Activated T-helper 2 cell treated with anti-CD3 and anti-CD28 coated beads, Interferon-gamma antibody, Interleukin-2, Interleukin-4, amounts not matched to agents 10 μg/mL and 5 μg/mL and 100 μg/mL, durations not matched to agents 14 hours and 24 hours and 36 hours (primary cell): ENCODE data around the gene SF3B6. TPM values are rescaled to one million over a fixed set of nuclear protein-coding genes. Genes with fewer than 3 reads are reported as not detected.
"Not testable (repeated sequence)": the region's sequence is repeated elsewhere in the genome, so short reads cannot be mapped to it uniquely, and the experiment has no call there.

Experiments used
- DNase-seq: peaks from one replicate; pipeline ENCODE4 v3.0.0; 2021; ENCODE audit warnings: low spot score
- H3K27ac Mint-ChIP-seq: one replicate; pipeline ENCODE4 v1.8.0; 2021; ENCODE audit warnings: mixed read lengths
- H3K27me3 Mint-ChIP-seq: one replicate; pipeline ENCODE4 v1.8.0; 2021; ENCODE audit warnings: low read depth, mixed read lengths
- H3K36me3 Mint-ChIP-seq: one replicate; pipeline ENCODE4 v1.8.0; 2021; ENCODE audit warnings: low read depth, mixed read lengths
- H3K4me1 Mint-ChIP-seq: one replicate; pipeline ENCODE4 v1.8.0; 2021; ENCODE audit warnings: low read depth, mixed read lengths
- H3K4me3 Mint-ChIP-seq: one replicate; pipeline ENCODE4 v1.8.0; 2021; ENCODE audit warnings: low read depth, mild to moderate bottlenecking, moderate library complexity, mixed read lengths
- H3K9me3 Mint-ChIP-seq: one replicate; pipeline ENCODE4 v1.8.0; 2021; ENCODE audit warnings: mixed read lengths
- intact Hi-C: fragments of 100-400 bp; cut with micrococcal nuclease; formaldehyde crosslinking; loops from one replicate; pipeline ENCODE4 v1.15.1; 2023
- total RNA-seq: library from RNA; stranded (reverse); gene quantifications from 2 replicates; pipeline ENCODE4 v1.2.3, GENCODE V29; 2022

SF3B6 gene
- total RNA-seq: 137 and 143 TPM in 2 replicates

- H3K27ac Mint-ChIP-seq: peak within 1 kb of the TSS; percentile 97
- intact Hi-C loops: loop anchor here (1.0 kb wide), 3 partner anchors 8 to 149 kb away; partner anchors contain the start of genes ATAD2B, TP53I3 and WDCP
- peak; percentile 98 for DNase-seq
- H3K27me3 Mint-ChIP-seq: no peaks in the 10 kb centered on the region
- peak within 1 kb of the TSS; percentile 97 for H3K4me3 Mint-ChIP-seq
- H3K9me3 Mint-ChIP-seq: no peaks in the 10 kb centered on the region
- H3K4me1 Mint-ChIP-seq: peaks cover 31% of the 10 kb centered on the region
- H3K36me3 Mint-ChIP-seq: peaks cover 22% of the 10 kb centered on the region
Observed at GRCh38 chr2:24075915-24076848, at the start of gene SF3B6. SF3B6 (minus strand) TSS chr2:24076326; CDS start chr2:24076229, 97 bp downstream.

- DNase-seq: no peak
- intact Hi-C loops: loop anchor here (5.0 kb wide), 1 partner anchor 238 kb away; the partner anchor contains the start of gene ITSN2
- Mint-ChIP-seq H3K36me3 (no peaks in the 10 kb centered on the region), H3K9me3 (no peaks in the 10 kb centered on the region), H3K27ac (peak overlapping the region; percentile 56), H3K4me3 (peak overlapping the region; percentile 76), H3K4me1 (peaks cover 14% of the 10 kb centered on the region), H3K27me3 (peaks cover 1% of the 10 kb centered on the region)
Observed at GRCh38 chr2:24123922-24124580, 47.9 kb upstream of the SF3B6 start.

DNA sequence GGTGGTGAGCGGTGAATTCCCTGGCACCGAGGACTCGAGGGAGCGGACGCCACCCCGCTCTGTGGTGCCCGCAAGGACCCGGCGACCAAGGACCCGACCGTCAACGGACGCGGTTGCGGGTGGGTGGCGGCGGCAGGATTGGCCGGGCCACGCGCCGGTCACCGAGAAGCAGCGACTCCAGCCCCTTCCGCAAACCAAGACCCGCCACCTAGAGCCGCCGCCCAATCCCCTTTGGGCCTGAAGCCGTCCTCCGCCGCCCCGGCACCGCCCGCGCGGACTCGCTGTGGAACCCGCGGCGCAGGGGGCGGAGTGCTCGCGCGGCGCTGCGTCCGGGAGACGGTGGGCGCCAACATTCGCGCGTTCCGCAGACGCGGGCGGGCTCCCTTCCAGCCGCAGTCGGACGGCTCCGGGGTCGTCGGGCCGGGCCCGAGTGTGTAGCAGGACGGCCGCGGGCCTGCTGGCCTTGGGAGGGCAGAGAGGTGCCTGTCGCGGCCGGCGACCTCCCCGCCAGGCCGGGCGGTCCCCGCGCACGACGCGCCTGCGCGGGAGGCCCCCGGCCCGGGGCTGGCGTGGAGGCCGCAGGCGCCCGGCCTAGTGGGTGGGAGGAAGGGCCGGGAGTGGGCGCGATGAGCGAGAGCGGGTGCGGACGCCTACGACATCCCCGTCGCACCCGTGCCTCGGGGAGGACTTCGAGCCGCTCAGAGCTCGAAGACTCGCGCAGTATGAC is 47.2 kb upstream of the SF3B6 start, which contains the start of the genes FAM228B and PFN4:
TSS of gene FAM228B (plus strand) at position 275 of the 727 bp plus-strand sequence. CDS start 893 bp downstream, outside the sequence.
TSS of gene PFN4 (minus strand) at position 140 of the 727 bp plus-strand sequence. CDS start 799 bp downstream, outside the sequence.
- peak; percentile 61 for DNase-seq
- Mint-ChIP-seq H3K4me3 (peak within 1 kb of the TSS; percentile 84), H3K27ac (peak within 1 kb of the TSS; percentile 67), H3K27me3 (peaks cover 1% of the 10 kb centered on the region), H3K9me3 (no peaks in the 10 kb centered on the region), H3K4me1 (peaks cover 14% of the 10 kb centered on the region), H3K36me3 (no peaks in the 10 kb centered on the region)
- intact Hi-C loops: loop anchor here (5.0 kb wide), 1 partner anchor 239 kb away; the partner anchor contains the start of gene ITSN2

- DNase-seq: no peak
- Mint-ChIP-seq H3K4me1 (peaks cover 14% of the 10 kb centered on the region), H3K27me3 (peaks cover 1% of the 10 kb centered on the region), H3K36me3 (no peaks in the 10 kb centered on the region), H3K4me3 (peak overlapping the region; percentile 84), H3K9me3 (no peaks in the 10 kb centered on the region), H3K27ac (peak overlapping the region; percentile 67)
- intact Hi-C loops: loop anchor here (5.0 kb wide), 1 partner anchor 240 kb away; the partner anchor contains the start of gene ITSN2
Observed at GRCh38 chr2:24122366-24123194, 46.5 kb upstream of the SF3B6 start.

DNA sequence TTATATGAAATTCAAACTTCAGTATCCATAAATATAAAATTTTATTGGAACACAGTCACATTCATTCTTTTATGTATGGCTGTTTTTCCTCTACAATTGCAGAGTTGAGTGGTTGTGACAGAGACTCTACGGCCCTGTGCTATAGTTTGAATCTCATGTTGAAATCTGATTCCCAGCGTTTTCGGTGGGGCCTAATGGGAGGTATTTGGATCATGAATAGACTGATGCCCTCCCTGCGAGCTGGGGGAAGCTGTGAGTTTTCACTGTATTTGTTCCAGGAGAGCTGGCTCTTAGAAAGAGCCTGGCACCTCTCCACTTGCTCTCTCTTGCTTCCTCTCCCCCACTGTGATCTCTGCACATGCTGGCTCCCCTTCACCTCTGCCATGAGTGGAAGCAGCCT is 45.3 kb upstream of the SF3B6 start:
- no peak overlapping the region for H3K27ac Mint-ChIP-seq
- H3K4me1 Mint-ChIP-seq: peaks cover 14% of the 10 kb centered on the region
- intact Hi-C loops: loop anchor here (5.0 kb wide), 1 partner anchor 241 kb away; the partner anchor contains the start of gene ITSN2
- H3K36me3 Mint-ChIP-seq: no peaks in the 10 kb centered on the region
- peaks cover 1% of the 10 kb centered on the region for H3K27me3 Mint-ChIP-seq
- no peaks in the 10 kb centered on the region for H3K9me3 Mint-ChIP-seq
- H3K4me3 Mint-ChIP-seq: no peak overlapping the region
- no peak for DNase-seq

DNA sequence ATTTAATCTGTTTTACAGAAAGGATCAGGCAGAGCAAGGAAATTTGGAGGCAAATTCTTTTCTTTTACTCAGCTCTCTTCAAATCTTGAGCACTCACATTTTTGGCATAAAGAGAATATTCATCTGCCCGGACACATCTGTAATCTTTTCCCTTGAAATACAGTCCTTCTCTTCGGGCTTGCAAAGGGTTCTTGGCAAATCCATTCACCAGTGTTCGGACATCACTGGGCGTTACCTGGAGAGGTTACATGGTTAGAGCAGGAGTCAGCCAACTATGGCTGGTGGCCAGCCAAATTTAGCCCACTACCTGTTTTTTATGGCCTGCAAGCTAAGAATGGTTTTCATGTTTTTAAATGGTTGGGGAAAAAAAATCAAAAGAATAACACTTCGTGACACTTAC is 44.9 kb upstream of the SF3B6 start:
- peaks cover 1% of the 10 kb centered on the region for H3K27me3 Mint-ChIP-seq
- H3K36me3 Mint-ChIP-seq: no peaks in the 10 kb centered on the region
- H3K27ac Mint-ChIP-seq: no peak overlapping the region
- no peak overlapping the region for H3K4me3 Mint-ChIP-seq
- H3K4me1 Mint-ChIP-seq: peaks cover 14% of the 10 kb centered on the region
- intact Hi-C loops: loop anchor here (5.0 kb wide), 1 partner anchor 241 kb away; the partner anchor contains the start of gene ITSN2
- DNase-seq: no peak
- H3K9me3 Mint-ChIP-seq: no peaks in the 10 kb centered on the region

DNA sequence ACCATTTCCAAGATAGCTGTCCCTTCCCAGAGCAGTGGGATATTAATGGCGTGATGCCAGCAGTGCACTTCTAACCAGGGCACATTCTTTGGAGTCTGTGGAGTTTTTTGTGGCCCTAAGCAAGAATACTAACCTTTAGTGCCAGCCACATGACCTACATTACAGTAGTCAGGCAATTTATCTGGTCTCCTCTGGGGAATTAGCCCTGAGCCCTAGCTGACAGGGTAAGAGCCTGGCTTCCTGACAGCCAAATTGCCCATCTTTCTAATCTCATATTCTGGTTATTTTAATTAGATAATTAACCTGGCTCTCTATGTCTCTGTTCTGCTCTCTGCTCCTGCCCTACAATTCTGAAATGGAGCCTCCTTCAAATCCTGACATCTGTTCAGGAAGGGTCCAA is 41.8 kb upstream of the SF3B6 start:
- Mint-ChIP-seq H3K4me1 (peaks cover 6% of the 10 kb centered on the region), H3K27ac (no peak overlapping the region), H3K4me3 (no peak overlapping the region), H3K9me3 (no peaks in the 10 kb centered on the region), H3K36me3 (no peaks in the 10 kb centered on the region), H3K27me3 (peaks cover 1% of the 10 kb centered on the region)
- DNase-seq: no peak
- intact Hi-C loops: no loop called here

DNA sequence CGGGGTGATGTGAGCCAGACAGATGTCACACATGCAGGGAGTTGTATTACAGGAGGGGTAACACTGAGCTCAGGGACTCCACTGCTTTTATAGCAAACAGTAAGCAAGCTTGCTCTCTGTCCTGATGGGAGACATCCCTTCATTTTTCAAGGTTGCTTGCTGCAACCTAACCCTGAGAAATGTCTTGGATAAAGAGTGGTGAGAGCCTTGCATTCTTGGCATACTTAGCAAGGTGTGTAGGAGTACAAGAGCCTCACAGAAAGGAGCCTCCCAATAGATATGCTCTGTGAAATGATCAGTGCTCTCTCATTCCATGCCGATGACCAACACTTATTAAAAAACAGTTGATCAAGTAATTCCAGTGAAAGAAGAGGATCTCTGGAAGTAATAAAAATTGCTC is 38.9 kb upstream of the SF3B6 start:
- DNase-seq: no peak
- Mint-ChIP-seq H3K4me1 (no peaks in the 10 kb centered on the region), H3K27ac (no peak overlapping the region), H3K4me3 (no peak overlapping the region), H3K27me3 (no peaks in the 10 kb centered on the region), H3K9me3 (no peaks in the 10 kb centered on the region), H3K36me3 (no peaks in the 10 kb centered on the region)
- intact Hi-C loops: no loop called here

DNA sequence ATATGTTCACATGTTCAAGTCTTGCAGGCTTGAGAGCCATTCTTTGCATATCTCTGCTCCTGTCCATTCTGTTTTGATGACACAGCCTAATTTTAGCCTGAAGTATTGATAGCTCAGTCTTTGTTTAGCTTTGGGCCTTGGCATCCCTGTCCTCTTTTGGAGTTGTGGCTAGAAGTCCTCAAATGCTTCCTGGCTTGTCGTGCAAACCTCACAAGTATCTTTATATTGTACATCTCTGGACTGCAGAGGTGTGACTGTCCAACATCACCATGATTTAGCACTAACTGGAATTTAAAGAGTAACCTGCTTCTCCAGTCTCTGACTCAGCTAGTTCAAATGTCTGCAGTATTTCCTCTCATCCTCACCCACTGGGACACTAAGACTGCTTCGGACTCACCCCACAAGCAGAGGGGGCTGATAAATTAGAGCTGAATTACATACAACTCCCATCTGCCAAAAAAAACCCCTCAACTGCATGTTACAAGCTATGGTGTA is 35.3 kb upstream of the SF3B6 start:
- Mint-ChIP-seq H3K27me3 (peaks cover 11% of the 10 kb centered on the region), H3K4me1 (no peaks in the 10 kb centered on the region), H3K27ac (no peak overlapping the region), H3K4me3 (no peak overlapping the region), H3K9me3 (peaks cover 21% of the 10 kb centered on the region), H3K36me3 (peaks cover 7% of the 10 kb centered on the region)
- intact Hi-C loops: no loop called here
- no peak for DNase-seq

- Mint-ChIP-seq H3K4me1 (no peaks in the 10 kb centered on the region), H3K27ac (no peak overlapping the region), H3K4me3 (no peak overlapping the region), H3K9me3 (peaks cover 24% of the 10 kb centered on the region), H3K27me3 (peaks cover 12% of the 10 kb centered on the region), H3K36me3 (peaks cover 10% of the 10 kb centered on the region)
- no peak for DNase-seq
- intact Hi-C loops: no loop called here
Observed at GRCh38 chr2:24110660-24111303, 34.7 kb upstream of the SF3B6 start.

GRCh38 chr2:24109431-24109830 is 33.3 kb upstream of the SF3B6 start:
- H3K4me1 Mint-ChIP-seq, H3K27ac Mint-ChIP-seq, DNase-seq, intact Hi-C loops, H3K36me3 Mint-ChIP-seq, H3K4me3 Mint-ChIP-seq: not testable (repeated sequence)
- H3K27me3 Mint-ChIP-seq: peaks cover 12% of the 10 kb centered on the region
- peaks cover 27% of the 10 kb centered on the region for H3K9me3 Mint-ChIP-seq
